Activated T-helper 9 cell treated with anti-CD3 and anti-CD28 coated beads, Interleukin-2, amount 50 U/mL, for 16 hours (primary cell): ENCODE measurements around the gene KIRREL3.

Experiments used
- DNase-seq: peaks from one replicate; pipeline ENCODE4 v3.0.0-alpha.2; 2020; ENCODE audit warnings: low read depth

KIRREL3 gene

GRCh38 chr11:126599217-126599897 lies 401.2 kb downstream of the KIRREL3 start:
- DNase-seq: no peak

- no peak for DNase-seq
These were observed 402.0 kb downstream of the KIRREL3 start for GRCh38 chr11:126598344-126599216.

- no peak for DNase-seq
These were observed 403.5 kb downstream of the KIRREL3 start for GRCh38 chr11:126597041-126597440.

GRCh38 chr11:126596474-126596873 lies 404.1 kb downstream of the KIRREL3 start:
- DNase-seq: no peak

GRCh38 chr11:126595560-126595959 lies 405.0 kb downstream of the KIRREL3 start:
- DNase-seq: no peak

GRCh38 chr11:126594921-126595367 lies 405.6 kb downstream of the KIRREL3 start:
- DNase-seq: no peak

- no peak for DNase-seq
These were observed 407.8 kb downstream of the KIRREL3 start for GRCh38 chr11:126592496-126593410.

- DNase-seq: no peak
These were observed 408.5 kb downstream of the KIRREL3 start for GRCh38 chr11:126591966-126592489.

GRCh38 chr11:126589492-126589803 lies 411.1 kb downstream of the KIRREL3 start:
- DNase-seq: no peak

- no peak for DNase-seq
These were observed 411.7 kb downstream of the KIRREL3 start for GRCh38 chr11:126588630-126589491.

GRCh38 chr11:126587541-126587940 lies 413.0 kb downstream of the KIRREL3 start:
- DNase-seq: no peak

- no peak for DNase-seq
These were observed 414.6 kb downstream of the KIRREL3 start for GRCh38 chr11:126585774-126586491.

- DNase-seq: no peak
These were observed 415.2 kb downstream of the KIRREL3 start for GRCh38 chr11:126585388-126585773.

GRCh38 chr11:126583594-126584427 lies 416.8 kb downstream of the KIRREL3 start:
- no peak for DNase-seq

GRCh38 chr11:126583101-126583500 lies 417.5 kb downstream of the KIRREL3 start:
- DNase-seq: no peak

GRCh38 chr11:126581871-126582648 lies 418.5 kb downstream of the KIRREL3 start:
- DNase-seq: no peak

- no peak for DNase-seq
These were observed 422.1 kb downstream of the KIRREL3 start for GRCh38 chr11:126578426-126578825.

- no peak for DNase-seq
These were observed 422.5 kb downstream of the KIRREL3 start for GRCh38 chr11:126578021-126578420.

GRCh38 chr11:126575849-126576248 lies 424.7 kb downstream of the KIRREL3 start:
- no peak for DNase-seq
